SU-DHL-6 (cell line): ENCODE data around the gene PLEKHA7.
"Not testable (repeated sequence)": the region's sequence is repeated elsewhere in the genome, so short reads cannot be mapped to it uniquely, and the experiment has no call there.

ENCODE experiments used
- CTCF ChIP-seq: fragments of 200-600 bp; sonication (generic); IDR thresholded peaks from one replicate; pipeline ENCODE4 v1.5.1; 2017; ENCODE audit warnings: antibody characterized with exemption, mild to moderate bottlenecking, low read length, moderate library complexity; ENCODE audit not compliant: insufficient read depth, poor library complexity, severe bottlenecking
- EZH2phosphoT487 ChIP-seq: fragments of 200-600 bp; sonication (generic), shearing (Covaris generic); conservative IDR thresholded peaks from 2 replicates; pipeline ENCODE4 v1.6.1; 2018; ENCODE audit warnings: mild to moderate bottlenecking, antibody characterized with exemption, low read length, moderate library complexity, mixed read lengths

DNA sequence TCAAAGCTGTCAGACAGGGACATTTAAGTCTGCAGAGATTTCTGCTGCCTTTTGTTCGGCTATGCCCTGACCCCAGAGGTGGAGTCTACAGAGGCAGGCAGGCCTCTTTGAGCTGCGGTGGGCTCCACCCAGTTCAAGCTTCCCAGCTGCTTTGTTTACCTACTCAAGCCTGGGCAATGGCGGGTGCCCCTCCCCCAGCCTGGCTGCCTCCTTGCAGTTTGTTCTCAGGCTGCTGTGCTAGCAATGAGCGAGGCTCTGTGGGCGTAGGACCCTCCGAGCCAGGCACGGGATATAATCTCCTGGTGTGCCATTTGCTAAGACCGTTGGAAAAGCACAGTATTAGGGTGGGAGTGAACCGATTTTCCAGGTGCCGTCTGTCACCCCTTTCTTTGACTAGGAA, 19.8 kb upstream of the PLEKHA7 start:
- not testable (repeated sequence) for TF ChIP-seq CTCF, EZH2phosphoT487
